Heart left ventricle (tissue), 13 donors: ENCODE data around the gene TACR1.

Experiments used
- POLR2A ChIP-seq, 2 donors: fragments of 450-650 bp; IDR thresholded peaks; one replicate each; pipeline ENCODE4 v1.6.1; 2017; ENCODE audit warnings: antibody characterized with exemption in 2 of 2, mild to moderate bottlenecking in 2 of 2, moderate library complexity in 2 of 2
- TF ChIP-seq, protein P1 (sequence below), 12 donors: fragments of 200-600 bp; sonication (generic) in 4 of 12; IDR thresholded peaks; one replicate each; pipeline versions ENCODE4 v1.5.0 to v1.8.0; 2018 to 2022; ENCODE audit warnings: antibody characterized with exemption in 12 of 12, mild to moderate bottlenecking in 5 of 12
- donor health status: ischemic (EF 13 %, LVEDD 7.1; RV severe dilation, severe dysfunction).
- donor health status: DM: no; HTN: yes; CAD: no.
- donor health status: DM: no; HTN: no; CAD: no.
- donor health status: ischemic (EF 25% LVEDD 6.9; RV normal size, moderate dysfunction).
- donor health status: ischemic (EF 25% LVEDD 5.7; RV mildly dilated, moderate dysfunction).
- donor health status: ischemic (EF 35%, LVEDD 5.7; RV mildly dilated, moderate dysfunction).
- donor health status: nonischemic (EF 11% LVEDD 7.7; RV severe dilation, severe dysfunction).
- donor health status: DM: yes; HTN: yes; CAD: no.
- donor health status: PGD.
- donor health status: ischemic (EF 29% LVEDD 5.4; RV normal size, mild dysfunction).
- donor health status: nonischemic (EF 23%, LVEDD 6.1; RV moderate dilation, normal function).

DNA sequence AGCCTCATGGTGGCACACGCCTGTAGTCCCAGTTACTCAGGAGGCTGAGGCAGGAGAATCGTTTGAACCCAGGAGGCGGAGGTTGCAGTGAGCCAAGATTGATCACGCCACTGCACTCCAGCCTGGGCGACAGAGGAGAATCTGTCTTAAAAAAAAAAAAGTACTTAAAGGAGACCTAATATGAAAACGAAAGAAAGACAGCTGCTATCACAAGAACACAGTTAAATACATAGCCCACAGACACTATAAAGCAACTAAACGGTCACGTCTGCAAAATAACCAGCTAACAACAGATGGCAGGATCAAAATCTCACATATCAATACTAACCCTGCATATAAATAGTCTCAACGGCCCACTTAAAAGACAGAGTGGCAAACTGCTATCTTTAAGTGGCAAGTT is 43.9 kb upstream of the TACR1 start:
- TF ChIP-seq, protein P1, sequence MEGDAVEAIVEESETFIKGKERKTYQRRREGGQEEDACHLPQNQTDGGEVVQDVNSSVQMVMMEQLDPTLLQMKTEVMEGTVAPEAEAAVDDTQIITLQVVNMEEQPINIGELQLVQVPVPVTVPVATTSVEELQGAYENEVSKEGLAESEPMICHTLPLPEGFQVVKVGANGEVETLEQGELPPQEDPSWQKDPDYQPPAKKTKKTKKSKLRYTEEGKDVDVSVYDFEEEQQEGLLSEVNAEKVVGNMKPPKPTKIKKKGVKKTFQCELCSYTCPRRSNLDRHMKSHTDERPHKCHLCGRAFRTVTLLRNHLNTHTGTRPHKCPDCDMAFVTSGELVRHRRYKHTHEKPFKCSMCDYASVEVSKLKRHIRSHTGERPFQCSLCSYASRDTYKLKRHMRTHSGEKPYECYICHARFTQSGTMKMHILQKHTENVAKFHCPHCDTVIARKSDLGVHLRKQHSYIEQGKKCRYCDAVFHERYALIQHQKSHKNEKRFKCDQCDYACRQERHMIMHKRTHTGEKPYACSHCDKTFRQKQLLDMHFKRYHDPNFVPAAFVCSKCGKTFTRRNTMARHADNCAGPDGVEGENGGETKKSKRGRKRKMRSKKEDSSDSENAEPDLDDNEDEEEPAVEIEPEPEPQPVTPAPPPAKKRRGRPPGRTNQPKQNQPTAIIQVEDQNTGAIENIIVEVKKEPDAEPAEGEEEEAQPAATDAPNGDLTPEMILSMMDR (IDR thresholded peaks at IDR 0.05) = no peak
- no peak for TF ChIP-seq POLR2A (IDR thresholded peaks at IDR 0.05)
